ENCODE results near the gene SLC6A18.

The SLC6A18 gene

GRCh38 chr5:1200495-1201326 is 24.5 kb upstream of the SLC6A18 start:
- no peak for TF ChIP-seq ZFX (IDR thresholded peaks at IDR 0.05; ENCODE audit: borderline replicate concordance)
- TF ChIP-seq CTCF (IDR thresholded peaks at IDR 0.05), result no peak
- no peak overlapping the region for H3K27ac ChIP-seq

GRCh38 chr5:1201327-1202025 is 23.7 kb upstream of the SLC6A18 start, which contains the start of gene SLC6A19:
TSS of gene SLC6A19 (plus strand) at chr5:1201595. CDS start at chr5:1201651, 56 bp downstream.
- H3K27ac ChIP-seq, result no peak within 1 kb of the TSS
- TF ChIP-seq ZFX (IDR thresholded peaks at IDR 0.05; ENCODE audit: borderline replicate concordance), result no peak
- no peak for TF ChIP-seq CTCF (IDR thresholded peaks at IDR 0.05)

GRCh38 chr5:1202026-1202797 is 23.0 kb upstream of the SLC6A18 start:
- no peak overlapping the region for H3K27ac ChIP-seq
- no peak for TF ChIP-seq CTCF (IDR thresholded peaks at IDR 0.05)
- TF ChIP-seq ZFX (IDR thresholded peaks at IDR 0.05; ENCODE audit: borderline replicate concordance), result no peak

GRCh38 chr5:1202798-1203185 is 22.4 kb upstream of the SLC6A18 start:
- TF ChIP-seq CTCF (IDR thresholded peaks at IDR 0.05) (no peak), ZFX (IDR thresholded peaks at IDR 0.05; ENCODE audit: borderline replicate concordance) (no peak)
- H3K27ac ChIP-seq, result no peak overlapping the region

- H3K27ac ChIP-seq, result no peak overlapping the region
- TF ChIP-seq CTCF (IDR thresholded peaks at IDR 0.05) (no peak), ZFX (IDR thresholded peaks at IDR 0.05; ENCODE audit: borderline replicate concordance) (no peak)
Observed at GRCh38 chr5:1203311-1203967, 21.7 kb upstream of the SLC6A18 start.

- no peak overlapping the region for H3K27ac ChIP-seq
- no peak for TF ChIP-seq CTCF (IDR thresholded peaks at IDR 0.05)
- TF ChIP-seq ZFX (IDR thresholded peaks at IDR 0.05; ENCODE audit: borderline replicate concordance), result no peak
Observed at GRCh38 chr5:1203968-1204692, 21.1 kb upstream of the SLC6A18 start.

All from 22Rv1 (cell line).